Thyroid gland (tissue), 4 donors: ENCODE data around the gene ZNF20.

ENCODE experiments used
- CTCF ChIP-seq, 6 experiments: fragments of 200-600 bp in 3 of 6; fragments of 450-650 bp in 3 of 6; sonication (generic) in 3 of 6; IDR thresholded peaks; one replicate each; pipeline ENCODE4 v1.5.1; 2016 to 2019; ENCODE audit warnings: antibody characterized with exemption in 6 of 6, mild to moderate bottlenecking in 2 of 6, inconsistent platforms in 1 of 6, moderate library complexity in 1 of 6
- POLR2A ChIP-seq, 2 donors: fragments of 450-650 bp; IDR thresholded peaks; one replicate each; pipeline ENCODE4 v1.6.1; 2017; ENCODE audit warnings: antibody characterized with exemption in 2 of 2, mild to moderate bottlenecking in 2 of 2, moderate library complexity in 1 of 2

GRCh38 chr19:12126707-12127106, 13.4 kb downstream of the ZNF20 start:
- TF ChIP-seq CTCF (IDR thresholded peaks at IDR 0.05) (peak in 5 of 6 experiments; percentile 35 to 68 (median 57)), POLR2A (IDR thresholded peaks at IDR 0.05) (no peak)
